Measurements from ENCODE around the gene COMTD1. TPM values are rescaled to one million over a fixed set of nuclear protein-coding genes. Genes with fewer than 3 reads are reported as not detected.

COMTD1 gene
- total RNA-seq, 3 donors from 2014 or later (not counting 1 experiment from before 2014, with no cell fraction given), result 19.9 to 25.1 (median 20.1) TPM

- 60% methylated on average over 10 of the region's 12 CpGs for WGBS (ENCODE audit: insufficient coverage)
- H3K27me3 ChIP-seq (ENCODE audit: control insufficient read depth, insufficient read depth, low read length), result no peaks in the 10 kb centered on the region
- no peak overlapping the region for H3K4me3 ChIP-seq (ENCODE audit: low read length)
- peaks cover 12% of the 10 kb centered on the region for H3K36me3 ChIP-seq (ENCODE audit: control insufficient read depth, insufficient read depth, low read length)
- H3K27ac Mint-ChIP-seq, result peak overlapping the region; percentile 68 to 88
- H3K36me3 Mint-ChIP-seq, result no peaks in the 10 kb centered on the region
- intact Hi-C loops (cut with micrococcal nuclease), result loop anchor here (1.0 to 5.0 kb wide), 3 partner anchors 48 to 970 kb away; no protein-coding TSS in a partner anchor
- no peak for DNase-seq
- H3K4me1 ChIP-seq (ENCODE audit: control insufficient read depth, insufficient read depth, low read length), result peaks cover 20% of the 10 kb centered on the region
- H3K9me3 Mint-ChIP-seq, result no peaks in the 10 kb centered on the region
- H3K4me1 Mint-ChIP-seq, result peaks cover 5 to 11% of the 10 kb centered on the region in 2 donors
- H3K9me3 ChIP-seq (ENCODE audit: control insufficient read depth, insufficient read depth, low read length), result no peaks in the 10 kb centered on the region
- TF ChIP-seq CTCF (IDR thresholded peaks at IDR 0.05), result peak; percentile 59
- H3K27me3 Mint-ChIP-seq (ENCODE audit: low read depth in 2 of 2), result no peaks in the 10 kb centered on the region
- ATAC-seq, result no peak
- H3K4me3 Mint-ChIP-seq, result peak overlapping the region; percentile 84
- H3K27ac ChIP-seq (ENCODE audit: low read length), result peak overlapping the region; percentile 19
Observed at GRCh38 chr10:75236178-75236825, 545 bp upstream of the COMTD1 start.

- peak overlapping the region; percentile 74 for H3K4me3 ChIP-seq (ENCODE audit: low read length)
- Mint-ChIP-seq H3K9me3 (no peaks in the 10 kb centered on the region), H3K4me1 (peaks cover 13 to 19% of the 10 kb centered on the region in 2 donors), H3K36me3 (peaks cover 6% of the 10 kb centered on the region), H3K27ac (peak overlapping the region; percentile 86 to 94), H3K4me3 (peak overlapping the region; percentile 84), H3K27me3 (ENCODE audit: low read depth in 2 of 2) (no peaks in the 10 kb centered on the region)
- peaks cover 20% of the 10 kb centered on the region for H3K4me1 ChIP-seq (ENCODE audit: control insufficient read depth, insufficient read depth, low read length)
- TF ChIP-seq CTCF (IDR thresholded peaks at IDR 0.05), result no peak
- no peak for DNase-seq
- intact Hi-C loops (cut with micrococcal nuclease), result loop anchor here (1.0 to 5.0 kb wide), 3 partner anchors 25 to 213 kb away; partner anchors contain the start of genes SAMD8 and VDAC2
- no peaks in the 10 kb centered on the region for H3K9me3 ChIP-seq (ENCODE audit: control insufficient read depth, insufficient read depth, low read length)
- H3K27me3 ChIP-seq (ENCODE audit: control insufficient read depth, insufficient read depth, low read length), result no peaks in the 10 kb centered on the region
- H3K36me3 ChIP-seq (ENCODE audit: control insufficient read depth, insufficient read depth, low read length), result peaks cover 21% of the 10 kb centered on the region
- peak overlapping the region; percentile 53 for H3K27ac ChIP-seq (ENCODE audit: low read length)
- ATAC-seq, result peak in 2 of 3 donors; percentile 0 to 1
- under 1% methylated on average over 62 of the region's 62 CpGs for WGBS (ENCODE audit: insufficient coverage)
Observed at GRCh38 chr10:75234683-75235374, 928 bp downstream of the COMTD1 start.

- ATAC-seq (peak; percentile 79 to 90 (median 79)), DNase-seq (peak; percentile 94 to 98)
- Mint-ChIP-seq H3K36me3 (peaks cover 6% of the 10 kb centered on the region), H3K9me3 (no peaks in the 10 kb centered on the region), H3K27me3 (ENCODE audit: low read depth in 2 of 2) (no peaks in the 10 kb centered on the region), H3K4me1 (peaks cover 14 to 19% of the 10 kb centered on the region in 2 donors), H3K4me3 (peak overlapping the region; percentile 76), H3K27ac (peak overlapping the region; percentile 86 to 94)
- no peak for TF ChIP-seq CTCF (IDR thresholded peaks at IDR 0.05)
- 1% methylated on average over 48 of the region's 48 CpGs for WGBS (ENCODE audit: insufficient coverage)
- H3K4me1 ChIP-seq (ENCODE audit: control insufficient read depth, insufficient read depth, low read length), result peaks cover 20% of the 10 kb centered on the region
- peaks cover 26% of the 10 kb centered on the region for H3K36me3 ChIP-seq (ENCODE audit: control insufficient read depth, insufficient read depth, low read length)
- intact Hi-C loops (cut with micrococcal nuclease), result loop anchor here (1.0 to 2.0 kb wide), 2 partner anchors 24 to 123 kb away; partner anchors contain the start of genes SAMD8 and VDAC2
- no peaks in the 10 kb centered on the region for H3K27me3 ChIP-seq (ENCODE audit: control insufficient read depth, insufficient read depth, low read length)
- peak overlapping the region; percentile 87 for H3K27ac ChIP-seq (ENCODE audit: low read length)
- H3K9me3 ChIP-seq (ENCODE audit: control insufficient read depth, insufficient read depth, low read length), result no peaks in the 10 kb centered on the region
- H3K4me3 ChIP-seq (ENCODE audit: low read length), result peak overlapping the region; percentile 74
Observed at GRCh38 chr10:75234017-75234682, 1.6 kb downstream of the COMTD1 start.

All from natural killer cell (primary cell).